Lower leg skin (tissue), 3 donors: ENCODE data around the gene FHOD3.

ENCODE experiments used
- POLR2A ChIP-seq, 2 donors: fragments of 450-650 bp; IDR thresholded peaks; one replicate each; pipeline ENCODE4 v1.6.1; 2016 to 2017; ENCODE audit warnings: antibody characterized with exemption in 2 of 2, mild to moderate bottlenecking in 1 of 2, moderate library complexity in 1 of 2
- TF ChIP-seq, protein P1 (sequence below), 3 donors: fragments of 450-650 bp; IDR thresholded peaks; one replicate each; pipeline ENCODE4 v1.5.1; 2016; ENCODE audit warnings: antibody characterized with exemption in 3 of 3, mild to moderate bottlenecking in 3 of 3, moderate library complexity in 2 of 3

DNA sequence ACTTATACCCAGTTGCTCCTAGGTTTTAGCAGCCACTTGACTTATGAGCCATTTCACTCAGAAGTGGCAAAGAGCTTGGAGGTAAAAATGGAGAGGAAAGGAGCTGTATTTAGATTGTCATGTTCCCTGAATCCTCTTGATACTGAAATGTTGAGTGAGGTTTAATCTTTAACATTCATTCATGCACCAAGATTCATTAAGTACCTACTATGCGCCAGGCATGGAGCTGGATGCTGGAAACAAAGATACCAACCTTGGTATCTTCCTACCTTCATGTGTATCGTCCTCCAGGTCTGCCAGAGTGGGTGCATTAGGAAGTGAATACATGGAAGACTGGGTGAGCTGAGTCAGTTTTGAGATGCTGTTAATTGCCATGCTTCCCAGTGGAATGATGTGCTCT lies 507.6 kb downstream of the FHOD3 start:
- TF ChIP-seq, protein P1, sequence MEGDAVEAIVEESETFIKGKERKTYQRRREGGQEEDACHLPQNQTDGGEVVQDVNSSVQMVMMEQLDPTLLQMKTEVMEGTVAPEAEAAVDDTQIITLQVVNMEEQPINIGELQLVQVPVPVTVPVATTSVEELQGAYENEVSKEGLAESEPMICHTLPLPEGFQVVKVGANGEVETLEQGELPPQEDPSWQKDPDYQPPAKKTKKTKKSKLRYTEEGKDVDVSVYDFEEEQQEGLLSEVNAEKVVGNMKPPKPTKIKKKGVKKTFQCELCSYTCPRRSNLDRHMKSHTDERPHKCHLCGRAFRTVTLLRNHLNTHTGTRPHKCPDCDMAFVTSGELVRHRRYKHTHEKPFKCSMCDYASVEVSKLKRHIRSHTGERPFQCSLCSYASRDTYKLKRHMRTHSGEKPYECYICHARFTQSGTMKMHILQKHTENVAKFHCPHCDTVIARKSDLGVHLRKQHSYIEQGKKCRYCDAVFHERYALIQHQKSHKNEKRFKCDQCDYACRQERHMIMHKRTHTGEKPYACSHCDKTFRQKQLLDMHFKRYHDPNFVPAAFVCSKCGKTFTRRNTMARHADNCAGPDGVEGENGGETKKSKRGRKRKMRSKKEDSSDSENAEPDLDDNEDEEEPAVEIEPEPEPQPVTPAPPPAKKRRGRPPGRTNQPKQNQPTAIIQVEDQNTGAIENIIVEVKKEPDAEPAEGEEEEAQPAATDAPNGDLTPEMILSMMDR (IDR thresholded peaks at IDR 0.05): no peak
- no peak for TF ChIP-seq POLR2A (IDR thresholded peaks at IDR 0.05)
